ENCODE measurements around the gene CYP4F8.

Gene CYP4F8

DNA sequence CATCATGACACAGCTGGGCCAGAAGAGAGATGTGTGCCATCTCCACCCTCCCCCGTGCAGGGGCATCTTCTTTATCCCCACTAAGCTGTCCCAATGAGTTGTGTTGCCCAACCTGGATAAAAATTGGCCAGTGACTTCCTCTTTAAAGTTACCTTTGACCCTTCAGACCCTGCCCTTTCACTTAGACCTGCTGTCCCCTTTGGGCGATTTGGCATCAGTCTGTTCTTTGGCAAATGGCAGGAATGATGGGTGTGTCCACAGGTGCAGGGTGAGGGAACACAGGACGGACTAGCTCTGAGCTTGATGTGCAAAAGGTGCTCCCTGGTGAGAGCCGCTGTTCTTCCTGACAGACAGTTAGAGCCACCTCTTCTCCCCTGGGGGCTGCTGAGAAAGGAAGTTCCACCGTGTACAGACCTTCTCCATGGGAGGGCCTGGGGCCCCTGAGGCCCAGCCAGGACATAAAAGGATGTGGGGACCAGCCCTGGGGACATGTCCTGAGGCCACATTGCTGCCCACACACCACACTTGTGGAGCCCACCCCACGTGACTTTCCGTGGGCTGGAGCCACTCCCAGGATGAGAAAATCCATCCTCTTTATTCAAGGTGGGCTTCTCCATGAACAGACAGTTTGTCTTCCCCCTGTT, 1.7 kb downstream of the CYP4F8 start:
- DNase-seq = no peak

DNA sequence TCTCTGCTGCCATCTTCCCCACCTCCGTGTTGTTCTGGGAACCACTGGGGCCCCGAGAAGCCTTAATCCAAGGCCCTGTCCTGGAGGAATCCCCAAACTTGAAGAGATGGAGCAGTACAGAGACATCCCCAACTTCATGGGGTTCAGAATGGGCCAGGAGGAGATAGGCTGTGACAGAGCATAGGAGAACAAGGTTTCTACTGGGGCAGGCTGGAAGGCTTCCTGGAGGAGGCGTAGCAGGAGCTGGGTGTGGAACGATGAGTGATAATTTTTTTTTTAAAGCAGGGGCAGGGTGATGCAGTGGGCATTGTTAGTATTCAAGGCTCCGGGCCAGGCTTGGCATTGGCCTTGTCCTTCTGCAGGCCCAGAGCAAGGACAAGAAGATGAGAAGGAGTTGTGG, 3.3 kb downstream of the CYP4F8 start:
- no peak for DNase-seq

DNA sequence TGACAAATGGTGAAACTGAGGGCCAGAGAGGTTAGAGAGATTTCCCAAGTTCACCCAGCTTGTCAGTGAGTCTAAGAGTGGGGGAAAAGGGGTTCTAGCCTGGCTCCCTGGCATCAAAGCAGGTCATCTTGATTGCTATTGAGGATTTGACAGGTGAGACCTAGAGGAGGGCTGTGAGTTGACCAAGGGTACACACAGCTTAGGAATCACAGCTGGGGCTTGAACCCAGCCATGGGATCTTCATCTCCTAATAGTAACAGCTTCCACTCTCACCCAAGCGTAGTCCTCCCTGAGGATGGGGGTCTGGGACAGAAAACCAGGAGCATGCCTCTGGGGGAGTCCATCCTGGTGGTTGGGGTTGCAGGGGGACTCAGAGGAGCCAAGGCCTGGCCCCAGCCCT, 6.8 kb downstream of the CYP4F8 start:
- DNase-seq = no peak

DNA sequence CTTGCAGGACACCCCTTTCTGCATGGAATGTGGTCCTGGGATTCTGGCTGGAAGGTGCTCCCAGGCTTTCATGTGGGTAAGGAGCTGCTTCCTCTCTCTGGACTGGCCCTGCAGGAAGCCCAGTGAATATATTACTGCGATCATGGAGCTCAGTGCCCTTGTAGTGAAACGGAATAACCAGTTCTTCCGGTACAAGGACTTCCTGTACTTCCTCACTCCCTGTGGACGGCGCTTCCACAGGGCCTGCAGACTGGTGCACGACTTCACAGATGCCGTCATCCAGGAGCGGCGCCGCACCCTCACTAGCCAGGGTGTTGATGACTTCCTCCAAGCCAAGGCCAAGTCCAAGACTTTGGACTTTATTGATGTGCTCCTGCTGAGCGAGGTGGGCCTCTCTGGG, 8.0 kb downstream of the CYP4F8 start:
- DNase-seq = no peak

DNA sequence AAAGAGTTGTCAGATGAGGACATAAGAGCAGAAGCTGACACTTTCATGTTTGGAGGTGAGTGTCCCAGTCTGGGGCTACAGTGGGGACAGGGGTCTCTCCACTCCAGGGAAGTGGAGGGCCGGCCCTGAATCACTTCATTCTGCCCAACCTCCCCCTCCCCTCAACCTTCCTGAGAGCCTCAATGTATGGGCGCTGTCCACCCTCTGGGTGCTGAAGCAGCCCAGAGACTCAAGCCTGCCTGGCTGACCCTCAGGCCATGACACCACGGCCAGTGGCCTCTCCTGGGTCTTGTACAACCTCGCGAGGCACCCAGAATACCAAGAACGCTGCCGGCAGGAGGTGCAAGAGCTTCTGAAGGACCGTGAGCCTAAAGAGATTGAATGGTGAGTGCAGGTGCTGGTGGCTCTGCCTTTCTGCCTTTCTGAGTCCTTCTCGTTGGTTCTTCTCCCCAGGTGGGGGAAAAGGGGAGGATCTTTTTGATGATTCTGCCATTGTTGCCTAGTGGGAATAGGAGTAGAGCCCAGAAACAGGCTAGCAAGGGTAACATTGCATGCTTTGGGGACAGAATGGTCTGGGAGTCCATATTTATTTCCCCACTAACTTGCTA, 8.8 kb downstream of the CYP4F8 start:
- DNase-seq = peak; percentile 58

DNA sequence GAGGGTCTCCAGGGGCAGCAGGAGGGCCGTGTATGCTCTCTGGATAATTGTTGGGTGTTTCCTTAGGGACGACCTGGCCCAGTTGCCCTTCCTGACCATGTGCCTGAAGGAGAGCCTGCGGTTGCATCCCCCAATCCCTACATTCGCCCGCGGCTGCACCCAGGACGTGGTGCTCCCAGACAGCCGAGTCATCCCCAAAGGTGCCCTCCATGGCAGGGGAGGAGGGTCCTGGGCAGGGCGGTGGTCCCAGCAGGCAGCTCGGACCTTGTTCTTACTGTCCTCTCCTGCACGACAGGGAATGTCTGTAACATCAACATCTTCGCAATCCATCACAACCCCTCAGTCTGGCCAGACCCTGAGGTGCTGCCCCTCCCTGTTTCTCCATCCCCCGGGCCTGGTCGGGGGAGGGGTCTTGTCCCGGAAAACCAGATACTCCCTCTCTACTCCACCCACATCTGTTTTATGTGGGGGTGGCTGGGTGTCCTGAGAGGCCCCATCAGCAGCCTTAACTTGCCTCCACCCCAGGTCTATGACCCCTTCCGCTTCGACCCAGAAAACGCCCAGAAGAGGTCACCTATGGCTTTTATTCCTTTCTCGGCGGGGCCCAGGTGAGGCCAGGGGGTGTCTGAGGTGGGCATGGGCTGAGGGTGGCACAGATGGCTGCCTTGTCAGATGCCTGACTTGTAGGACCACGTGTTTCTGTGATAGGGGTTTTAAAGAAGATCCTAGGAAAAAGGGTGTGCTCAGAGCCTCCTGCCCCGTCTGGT, 13.4 kb downstream of the CYP4F8 start:
- no peak for DNase-seq

DNA sequence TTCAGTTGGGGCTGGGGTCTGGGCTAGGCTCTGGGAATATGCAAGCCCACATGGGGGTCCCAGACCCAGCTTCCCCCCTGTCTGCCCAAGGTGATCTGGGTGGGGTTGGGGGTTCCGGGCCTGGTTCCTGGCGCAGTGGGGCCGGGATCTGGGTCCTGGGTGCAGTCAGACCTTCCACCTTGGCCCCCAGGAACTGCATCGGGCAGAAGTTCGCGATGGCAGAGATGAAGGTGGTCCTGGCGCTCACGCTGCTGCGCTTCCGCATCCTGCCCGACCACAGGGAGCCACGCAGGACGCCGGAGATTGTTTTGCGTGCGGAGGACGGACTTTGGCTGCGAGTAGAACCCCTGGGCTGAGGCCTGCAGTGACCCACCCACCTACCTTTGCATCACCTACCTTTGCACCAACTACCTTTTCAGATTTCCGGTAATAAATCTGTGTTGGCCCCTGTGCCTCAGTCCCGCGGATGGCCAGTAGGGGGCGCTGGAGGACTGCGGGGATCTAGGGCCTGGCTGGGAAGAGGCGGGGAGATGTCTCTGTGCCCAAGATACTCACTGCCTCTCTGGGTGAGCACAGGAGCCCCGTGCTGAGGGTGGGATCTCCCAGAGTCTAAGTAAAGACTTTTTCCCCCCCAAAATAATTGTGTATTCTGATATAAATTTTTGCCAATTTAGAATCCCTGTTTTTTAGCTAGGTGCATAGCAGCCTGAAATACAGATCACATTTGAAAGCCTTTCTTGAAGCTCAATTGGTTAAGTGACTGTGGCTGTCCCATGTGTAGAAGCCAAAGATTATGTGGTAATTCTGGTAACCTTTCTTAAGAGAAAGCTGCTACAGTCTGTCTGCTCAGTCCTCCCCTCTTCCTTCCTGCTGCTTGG, 14.2 kb downstream of the CYP4F8 start:
- peak; percentile 86 for DNase-seq

DNA sequence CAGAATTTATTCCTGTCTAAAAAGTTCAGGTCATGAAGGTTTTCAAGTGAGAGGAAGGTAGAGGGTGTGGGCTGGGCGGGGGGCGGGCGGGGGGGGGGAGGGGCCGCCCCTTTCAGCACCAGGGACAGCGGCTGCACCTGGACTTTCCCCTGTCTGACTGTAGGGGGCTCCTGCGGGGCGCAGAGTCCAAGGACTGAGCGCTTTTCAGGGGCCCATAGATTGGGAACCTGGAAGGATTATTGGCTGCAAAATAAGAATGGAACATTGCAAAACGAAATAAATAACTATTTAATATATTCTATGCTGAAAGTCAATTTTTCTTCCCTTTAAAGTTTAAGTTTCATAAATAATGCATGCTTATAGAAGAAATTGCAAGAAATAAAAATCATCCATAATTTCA, 16.8 kb downstream of the CYP4F8 start:
- DNase-seq = peak; percentile 77

DNA sequence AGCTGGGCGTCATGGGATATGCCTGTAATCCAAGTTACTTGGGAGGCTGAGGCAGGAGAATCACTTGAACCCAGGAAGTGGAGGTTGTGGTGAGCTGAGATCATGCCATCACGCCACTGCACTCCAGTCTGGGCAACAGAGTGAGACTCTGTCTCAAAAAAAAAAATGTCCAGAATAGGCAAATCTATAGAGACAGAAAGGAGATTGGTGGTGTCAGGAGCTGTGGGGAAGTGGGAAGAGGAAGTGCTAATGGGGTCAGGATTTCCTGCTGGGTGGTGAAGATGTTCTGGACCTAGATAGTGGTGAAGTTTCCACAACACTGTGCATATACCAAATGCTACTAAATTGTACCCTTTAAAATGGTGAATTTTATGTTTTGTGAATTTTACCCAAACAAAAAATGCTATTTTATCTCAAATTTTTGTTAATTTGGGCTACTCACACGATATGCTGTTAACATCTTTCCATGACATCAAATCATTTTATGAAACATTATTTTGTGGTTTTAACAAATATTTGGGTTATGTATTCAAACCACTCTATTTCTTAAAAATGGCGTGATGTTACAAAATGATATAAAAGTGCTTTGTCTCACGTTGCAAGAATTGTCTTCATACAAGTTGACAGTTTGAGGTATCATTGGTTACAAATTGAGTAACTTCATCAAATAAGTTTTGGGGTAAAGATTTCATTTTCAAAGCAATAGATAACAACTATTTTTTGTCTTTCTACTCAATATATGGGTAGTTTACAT, 18.2 kb downstream of the CYP4F8 start:
- peak; percentile 53 for DNase-seq

DNA sequence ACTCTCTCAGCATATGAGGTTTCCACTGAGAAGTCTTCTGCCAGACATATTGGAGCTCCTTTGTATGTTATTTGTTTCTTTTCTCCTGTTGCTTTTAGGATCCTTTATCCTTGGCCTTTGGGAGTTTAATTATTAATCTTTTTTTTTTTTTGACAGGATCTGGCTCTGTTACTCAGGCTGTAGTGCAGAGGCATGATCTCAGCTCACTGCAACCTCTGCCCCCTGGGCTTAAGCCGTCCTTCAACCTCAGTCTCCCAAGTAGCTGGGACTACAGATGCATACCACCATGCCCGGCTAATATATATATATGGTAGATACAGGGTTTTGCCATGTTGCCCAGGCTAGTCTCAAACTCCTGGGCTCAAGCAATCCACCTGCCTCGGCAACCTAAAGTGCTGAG, 19.1 kb downstream of the CYP4F8 start:
- no peak for DNase-seq

DNA sequence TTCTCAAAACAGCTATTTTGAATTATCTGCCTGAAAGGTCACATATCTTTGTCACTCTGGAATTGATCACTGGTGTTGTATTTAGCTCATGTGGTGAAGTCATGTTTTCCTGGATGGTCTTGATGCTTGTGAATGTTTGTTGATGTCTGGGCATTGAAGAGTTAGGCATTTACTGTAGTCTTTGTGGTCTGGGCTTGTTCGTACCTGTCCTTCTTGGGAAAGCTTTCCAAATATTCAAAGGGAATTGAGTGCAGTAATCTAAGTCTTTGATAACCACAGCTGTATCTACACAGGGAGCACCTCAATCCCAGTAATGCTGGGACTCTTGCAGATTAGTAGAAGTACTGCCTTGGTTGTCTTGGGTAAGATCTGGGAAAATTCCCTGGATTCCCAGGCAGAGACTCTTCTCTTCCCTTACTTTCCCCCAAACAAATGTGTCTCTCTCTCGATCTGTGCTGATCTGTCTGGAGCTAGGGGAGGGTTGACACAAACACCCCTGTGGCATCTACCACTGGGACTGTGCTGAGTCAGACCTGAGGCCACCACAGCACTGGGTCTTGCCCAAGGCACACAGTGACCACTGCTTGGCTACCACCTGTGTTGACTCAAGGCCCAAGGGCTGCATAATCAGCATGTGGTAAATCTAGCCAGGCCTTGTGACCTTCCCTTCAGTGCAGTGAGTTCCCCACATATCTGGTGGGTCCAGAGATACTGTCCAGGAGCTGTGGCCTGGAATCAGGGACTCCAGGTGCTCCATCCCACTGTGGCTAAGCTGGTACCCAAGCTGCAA, 20.2 kb downstream of the CYP4F8 start:
- peak; percentile 46 for DNase-seq

DNA sequence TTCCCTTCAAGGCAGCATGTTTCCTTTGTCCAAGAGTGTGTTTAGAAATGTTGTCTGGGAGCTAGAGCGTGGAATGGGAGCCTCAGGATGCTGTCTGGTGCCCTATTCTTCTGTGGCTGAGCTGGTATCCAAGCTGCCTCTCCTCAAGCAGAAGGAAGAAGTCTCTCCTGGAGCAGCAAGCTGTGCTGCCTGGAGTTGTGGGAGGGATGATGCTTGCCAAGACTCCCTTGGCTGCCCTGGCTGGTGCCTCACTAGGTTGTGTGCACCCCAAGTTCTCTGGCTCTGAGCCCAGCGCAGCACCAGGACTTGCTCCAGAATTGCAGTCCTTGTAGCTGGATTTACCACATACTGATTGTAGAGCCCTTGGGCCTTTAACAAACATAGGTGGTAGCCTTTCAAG, 21.0 kb downstream of the CYP4F8 start:
- no peak for DNase-seq

DNA sequence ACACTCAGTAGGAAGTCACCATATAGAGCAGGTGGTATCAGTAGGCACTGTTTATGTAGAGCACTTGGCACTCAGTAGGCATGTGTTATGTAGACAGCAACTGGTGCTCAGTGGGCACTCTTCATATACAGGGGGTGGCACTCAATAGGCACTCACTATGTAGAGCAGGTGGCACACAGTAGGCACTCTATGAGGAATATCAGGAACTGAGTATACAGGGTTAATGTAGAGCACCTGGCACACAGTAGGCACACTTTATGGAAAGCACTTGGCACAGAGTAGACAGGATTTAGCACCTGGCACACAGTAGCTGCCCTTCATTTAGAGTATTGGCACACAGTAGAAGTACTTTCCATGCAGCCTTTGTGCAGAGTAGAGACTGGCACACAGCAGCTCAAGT, 24.6 kb downstream of the CYP4F8 start:
- no peak for DNase-seq

DNA sequence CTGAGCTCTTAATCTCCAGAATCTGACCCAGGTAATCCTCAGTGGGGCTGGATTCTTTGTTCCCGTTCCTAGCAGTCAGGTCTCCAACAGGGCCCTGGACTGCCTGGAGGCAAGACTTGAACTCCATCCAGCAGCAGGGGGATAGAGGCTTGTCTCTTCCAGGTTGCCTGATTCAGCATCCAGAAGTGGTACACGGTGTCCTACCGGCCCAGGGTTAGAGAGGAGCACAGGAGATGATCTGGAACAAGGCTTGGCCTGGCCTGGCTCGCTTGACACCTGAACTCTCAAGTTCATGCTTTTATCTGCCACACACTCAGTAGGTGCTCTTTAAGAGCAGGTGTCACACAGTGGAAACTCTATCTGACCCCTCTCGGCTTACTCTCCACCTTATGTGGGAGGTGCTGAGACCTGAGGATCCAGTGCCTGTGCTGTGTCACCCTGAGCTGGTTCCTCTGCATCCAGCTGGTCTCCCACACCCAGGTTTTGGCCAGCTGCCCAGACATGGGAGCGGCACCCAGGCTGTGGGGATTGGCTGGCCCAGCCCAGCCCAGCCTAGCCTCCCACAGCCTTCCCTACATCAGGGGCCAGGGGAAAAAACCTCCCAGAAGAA, 25.4 kb downstream of the CYP4F8 start, which contains the start of gene CYP4F3:
TSS of gene CYP4F3 (plus strand) at position 604 of the 610 bp plus-strand sequence. CDS start 519 bp downstream, outside the sequence.
- peak; percentile 93 for DNase-seq

DNA sequence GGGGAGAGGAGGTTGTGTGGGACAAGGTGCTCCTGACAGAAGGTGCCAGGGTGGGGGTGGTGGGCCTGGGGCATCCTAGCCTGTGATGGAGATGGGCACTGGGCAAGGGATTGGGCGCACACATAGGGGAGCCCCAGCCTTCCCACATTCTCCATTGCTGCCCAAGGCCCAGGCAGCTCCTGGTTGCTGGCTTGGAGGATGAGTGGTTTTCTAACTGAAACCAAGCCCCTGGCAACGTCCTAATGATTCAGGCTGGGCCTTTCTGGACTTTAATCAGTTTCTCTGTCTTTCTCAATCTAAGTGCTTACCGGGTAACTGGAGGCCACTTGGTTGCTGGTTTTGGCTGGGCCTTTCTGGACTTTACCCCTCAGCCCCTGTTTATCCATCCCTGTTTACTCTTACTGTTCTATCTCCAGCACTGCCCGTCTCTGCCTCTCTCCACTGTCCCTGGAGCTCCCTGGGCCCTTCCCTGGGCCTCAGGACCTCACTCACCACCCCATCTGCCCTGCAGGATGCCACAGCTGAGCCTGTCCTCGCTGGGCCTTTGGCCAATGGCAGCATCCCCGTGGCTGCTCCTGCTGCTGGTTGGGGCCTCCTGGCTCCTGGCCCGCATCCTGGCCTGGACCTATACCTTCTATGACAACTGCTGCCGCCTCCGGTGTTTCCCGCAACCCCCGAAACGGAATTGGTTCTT, 26.0 kb downstream of the CYP4F8 start:
- DNase-seq = no peak

DNA sequence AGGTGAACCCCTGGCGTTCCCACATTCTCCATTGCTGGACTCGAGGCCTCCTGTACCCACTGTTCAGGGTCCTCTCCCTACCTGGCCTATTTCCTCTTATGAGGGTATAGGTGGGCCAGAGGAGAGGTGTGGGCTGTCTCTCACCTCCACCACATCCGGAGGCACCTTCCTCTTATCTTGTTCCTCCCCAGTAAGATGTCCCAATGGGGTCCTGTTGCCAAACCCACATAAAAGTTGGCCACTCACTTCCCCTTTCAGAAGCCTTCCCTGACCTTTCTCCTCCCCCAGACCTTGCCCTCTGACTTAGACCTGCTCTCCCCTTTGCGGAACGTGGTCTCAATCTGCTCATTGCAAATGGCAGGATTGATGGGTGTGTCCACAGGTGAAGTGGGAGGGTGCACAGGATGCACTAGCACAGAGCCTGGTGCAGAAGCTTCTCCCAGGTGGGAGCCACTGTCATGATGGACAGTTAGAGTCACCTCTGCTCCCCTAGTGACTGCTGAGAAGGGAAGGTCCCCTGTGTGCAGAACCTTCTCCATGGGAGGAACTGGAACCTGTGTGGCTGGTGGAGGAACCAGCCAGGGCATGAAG, 27.0 kb downstream of the CYP4F8 start:
- DNase-seq = peak; percentile 79

DNA sequence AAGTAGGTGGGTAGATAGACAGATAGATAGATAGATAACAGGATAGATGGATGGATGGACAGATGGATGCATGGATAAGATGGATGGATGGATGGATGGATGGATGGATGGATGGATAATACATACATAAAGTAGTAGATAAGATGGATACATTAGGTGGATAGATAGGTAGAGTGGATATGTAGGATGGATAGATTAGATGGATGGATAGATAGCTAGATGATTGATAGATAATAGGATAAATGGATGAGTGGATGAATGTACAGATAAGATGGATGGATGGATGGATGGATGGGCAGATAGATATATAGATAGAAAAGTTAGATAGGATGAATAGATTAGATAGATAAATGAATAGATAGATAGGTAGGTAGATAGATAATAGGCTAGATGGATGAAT, 27.8 kb downstream of the CYP4F8 start:
- no peak for DNase-seq

DNA sequence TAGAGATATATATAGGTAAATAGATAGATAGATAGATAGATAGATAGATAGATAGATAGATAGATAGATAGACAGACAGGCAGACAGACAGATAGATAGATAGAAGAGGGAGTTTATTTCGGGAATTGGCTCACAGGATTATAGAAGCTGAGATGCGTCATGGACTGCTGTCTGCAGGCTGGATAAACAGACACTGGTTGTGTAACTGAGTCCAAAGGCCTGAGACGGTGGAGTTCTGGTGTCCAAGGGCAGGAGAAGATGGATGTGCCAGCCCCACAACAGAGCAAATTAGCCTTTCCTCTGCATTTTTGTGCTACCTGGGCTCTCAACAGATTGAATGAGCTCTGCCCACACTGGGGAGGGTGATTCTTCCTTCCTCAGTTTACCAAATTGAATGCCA, 28.4 kb downstream of the CYP4F8 start:
- DNase-seq = no peak

DNA sequence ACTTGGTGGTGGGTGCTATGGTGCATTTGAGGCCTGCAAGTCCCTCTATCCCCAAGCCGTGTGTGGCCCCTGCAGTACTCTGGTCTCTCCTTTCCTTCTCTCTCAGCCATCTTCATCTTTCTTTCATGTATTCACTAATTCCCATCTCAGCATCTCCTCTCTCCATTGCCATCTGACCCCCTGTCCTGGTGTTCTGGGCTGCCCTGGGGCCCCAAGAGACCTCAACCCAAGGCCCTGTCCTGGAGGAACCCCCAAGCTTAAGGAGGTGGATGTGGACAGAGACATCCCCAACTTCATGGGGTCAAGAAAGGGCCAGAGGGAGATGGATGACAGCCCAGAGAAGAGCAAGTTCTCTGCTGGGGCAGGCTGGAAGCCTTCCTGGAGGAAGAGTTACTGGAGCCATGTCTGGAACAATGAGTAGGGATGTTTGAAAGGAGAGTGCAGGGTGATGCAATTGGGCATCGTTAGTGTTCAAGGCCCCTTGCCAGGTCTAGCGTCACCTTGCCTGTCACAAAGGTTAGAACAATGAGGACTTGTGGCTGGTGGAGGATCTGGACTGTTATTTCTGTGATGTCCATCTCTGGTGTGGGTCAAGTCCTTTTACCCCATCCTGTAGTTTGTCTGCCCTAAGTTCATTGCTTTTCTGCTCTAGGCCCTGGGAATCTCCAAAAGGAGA, 29.2 kb downstream of the CYP4F8 start:
- no peak for DNase-seq

Measured in hematopoietic multipotent progenitor cell treated with erythropoietin and hydrocortisone succinate and interleukin-3 and kit ligand, for 4 days (in vitro differentiated cells).